GM23338 (cell line): ENCODE measurements around the gene PDGFRB. TPM values are rescaled to one million over a fixed set of nuclear protein-coding genes. Genes with fewer than 3 reads are reported as not detected.

ENCODE experiments used
- ATAC-seq: fragments of 200-7000 bp; cut with Tn5 transposase; 3 replicates; pipeline ENCODE4 v1.9.1; 2020
- DNase-seq: peaks from one replicate; pipeline ENCODE4 v3.0.0-alpha.2; 2015; ENCODE audit warnings: low spot score
- H2AFZ ChIP-seq: fragments of 200-600 bp; sonication (generic); 2 replicates; pipeline ENCODE4 v1.8.0; 2016; ENCODE audit warnings: antibody characterized with exemption, mild to moderate bottlenecking, moderate library complexity
- H3F3A ChIP-seq: fragments of 200-600 bp; sonication (generic); replicated peaks from 2 replicates; pipeline ENCODE4 v1.8.0; 2017; ENCODE audit warnings: antibody characterized with exemption, mixed run types, low read depth
- H3K27ac ChIP-seq: fragments of 200-600 bp; sonication (generic); 2 replicates; pipeline ENCODE4 v1.6.1; 2016; ENCODE audit warnings: low read depth
- H3K27me3 ChIP-seq: fragments of 200-600 bp; sonication (generic); 2 replicates; pipeline ENCODE4 v1.8.0; 2016; ENCODE audit warnings: mild to moderate bottlenecking, mixed run types, moderate library complexity; ENCODE audit not compliant: insufficient read depth
- H3K36me3 ChIP-seq: fragments of 200-600 bp; sonication (generic); 2 replicates; pipeline ENCODE4 v1.8.0; 2016; ENCODE audit warnings: mild to moderate bottlenecking; ENCODE audit not compliant: insufficient read depth
- H3K4me1 ChIP-seq: fragments of 200-600 bp; sonication (generic); 2 replicates; pipeline ENCODE4 v1.8.0; 2016; ENCODE audit warnings: mild to moderate bottlenecking, moderate library complexity; ENCODE audit not compliant: insufficient read depth
- H3K4me2 ChIP-seq: fragments of 200-600 bp; sonication (generic); 2 replicates; pipeline ENCODE4 v1.7.1; 2017; ENCODE audit warnings: mixed run types
- H3K4me3 ChIP-seq: fragments of 200-600 bp; sonication (generic); 2 replicates; pipeline ENCODE4 v1.6.1; 2016; ENCODE audit warnings: mixed run types
- H3K79me2 ChIP-seq: fragments of 200-600 bp; sonication (generic); replicated peaks from 2 replicates; pipeline ENCODE4 v1.8.0; 2017; ENCODE audit warnings: mild to moderate bottlenecking; ENCODE audit not compliant: insufficient read depth
- H3K9me2 ChIP-seq: fragments of 200-600 bp; sonication (generic); 2 replicates; pipeline ENCODE4 v1.8.0; 2017; ENCODE audit not compliant: insufficient read depth
- H4K20me1 ChIP-seq: fragments of 200-600 bp; sonication (generic); replicated peaks from 2 replicates; pipeline ENCODE4 v1.8.0; 2017; ENCODE audit warnings: mild to moderate bottlenecking; ENCODE audit not compliant: insufficient read depth
- H3K27ac Mint-ChIP-seq: 2 replicates; pipeline ENCODE4 v1.8.0; 2020; ENCODE audit warnings: inconsistent platforms, mild to moderate bottlenecking, moderate library complexity, mixed read lengths
- H3K27me3 Mint-ChIP-seq: 3 replicates; pipeline ENCODE4 v1.8.0; 2022; ENCODE audit warnings: low read depth, mild to moderate bottlenecking, moderate library complexity, mixed read lengths, inconsistent platforms; ENCODE audit not compliant: insufficient read depth, poor library complexity
- H3K36me3 Mint-ChIP-seq: 3 replicates; pipeline ENCODE4 v1.8.0; 2021; ENCODE audit warnings: low read depth, mild to moderate bottlenecking, inconsistent platforms, moderate library complexity, mixed read lengths
- H3K4me1 Mint-ChIP-seq: 3 replicates; pipeline ENCODE4 v1.8.0; 2020; ENCODE audit warnings: mild to moderate bottlenecking, inconsistent platforms, mixed read lengths
- H3K4me3 Mint-ChIP-seq: 3 replicates; pipeline ENCODE4 v1.8.0; 2021; ENCODE audit warnings: moderate library complexity, mild to moderate bottlenecking, inconsistent platforms, mixed read lengths
- H3K9me3 Mint-ChIP-seq: 3 replicates; pipeline ENCODE4 v1.8.0; 2020; ENCODE audit warnings: moderate library complexity, mild to moderate bottlenecking, inconsistent platforms, mixed read lengths
- CREB1 ChIP-seq: fragments of 250-450 bp; sonication (Bioruptor Pico); IDR thresholded peaks from 2 replicates; pipeline ENCODE4 v1.5.0; 2020; ENCODE audit warnings: low read depth, mild to moderate bottlenecking, moderate library complexity
- ETS1 ChIP-seq: IDR thresholded peaks from 2 replicates; pipeline ENCODE4 v1.6.1; 2016; ENCODE audit warnings: antibody characterized with exemption
- NANOG ChIP-seq: IDR thresholded peaks from 2 replicates; pipeline ENCODE4 v1.6.1; 2016; ENCODE audit warnings: antibody characterized with exemption, borderline replicate concordance
- POLR2AphosphoS5 ChIP-seq: IDR thresholded peaks from 2 replicates; pipeline ENCODE4 v1.6.1; 2016; ENCODE audit warnings: antibody characterized with exemption, low read depth
- ZNF114 ChIP-seq: fragments of 250-450 bp; sonication (Bioruptor Pico); IDR thresholded peaks from 2 replicates; pipeline ENCODE4 v1.5.0; 2020; ENCODE audit warnings: mild to moderate bottlenecking, moderate library complexity
- ZNF331 ChIP-seq: fragments of 250-450 bp; sonication (Bioruptor Pico); IDR thresholded peaks from 2 replicates; pipeline ENCODE4 v1.5.0; 2020; ENCODE audit warnings: low read depth, mild to moderate bottlenecking, moderate library complexity
- ZNF462 ChIP-seq: fragments of 250-450 bp; sonication (Bioruptor Pico); IDR thresholded peaks from 2 replicates; pipeline ENCODE4 v1.5.0; 2020; ENCODE audit warnings: mild to moderate bottlenecking, moderate library complexity
- polyA plus RNA-seq: library from polyadenylated mRNA; unstranded; fragments of >200 nt; fragmentation: Nextera tagmentation; extraction: Ambion mirVana; gene quantifications from 2 replicates; pipeline ENCODE4 v1.2.1, GENCODE V29; 2016
- total RNA-seq: library from RNA; depleted of rRNA; stranded (reverse); fragments of >200 nt; shearing (Covaris generic); gene quantifications from 2 replicates; pipeline ENCODE4 v1.2.3, GENCODE V29; 2014

PDGFRB gene
- total and polyA plus RNA-seq, 2 experiments from 2014 or later, result 4.5 to 11.3 TPM

- Histone ChIP-seq H3K9me2 (no peaks in the 10 kb centered on the region), H3K79me2 (no peaks in the 10 kb centered on the region), H3K36me3 (no peaks in the 10 kb centered on the region), H2AFZ (peak overlapping the region; percentile 70), H3F3A (no peaks in the 10 kb centered on the region), H3K27ac (no peak overlapping the region), H3K4me1 (peaks cover 12% of the 10 kb centered on the region), H4K20me1 (no peaks in the 10 kb centered on the region), H3K27me3 (no peaks in the 10 kb centered on the region), H3K4me3 (no peak overlapping the region), H3K4me2 (no peak overlapping the region)
- peaks cover 8% of the 10 kb centered on the region; the same call in 2 of the 3 replicates for H3K4me1 Mint-ChIP-seq
- no peak overlapping the region for H3K4me3 Mint-ChIP-seq
- ATAC-seq (no peak; the same call in 2 of the 3 replicates), DNase-seq (no peak)
- TF ChIP-seq ZNF462 (CRISPR knock-in tag) (no peak), ZNF114 (no peak)
- H3K36me3 Mint-ChIP-seq, result no peaks in the 10 kb centered on the region
- peaks cover 8% of the 10 kb centered on the region for H3K27me3 Mint-ChIP-seq
- no peaks in the 10 kb centered on the region for H3K9me3 Mint-ChIP-seq
- H3K27ac Mint-ChIP-seq, result no peak overlapping the region
Measured at GRCh38 chr5:150082374-150082773, 73.3 kb downstream of the PDGFRB start.

GRCh38 chr5:150081541-150082283 is 73.9 kb downstream of the PDGFRB start:
- ATAC-seq (peak; percentile 78), DNase-seq (peak; percentile 27)
- no peaks in the 10 kb centered on the region for H3K27me3 ChIP-seq
- Mint-ChIP-seq H3K4me3 (no peak overlapping the region), H3K4me1 (peaks cover 8% of the 10 kb centered on the region; the same call in 2 of the 3 replicates), H3K27ac (no peak overlapping the region), H3K27me3 (peaks cover 8% of the 10 kb centered on the region), H3K9me3 (no peaks in the 10 kb centered on the region), H3K36me3 (no peaks in the 10 kb centered on the region)
- H3K27ac ChIP-seq, result no peak overlapping the region
- no peaks in the 10 kb centered on the region for H3K36me3 ChIP-seq
- H3K4me2 ChIP-seq, result no peak overlapping the region
- peaks cover 12% of the 10 kb centered on the region for H3K4me1 ChIP-seq
- no peaks in the 10 kb centered on the region for H3F3A ChIP-seq
- H3K9me2 ChIP-seq, result no peaks in the 10 kb centered on the region
- peak overlapping the region; percentile 70 for H2AFZ ChIP-seq
- H3K79me2 ChIP-seq, result no peaks in the 10 kb centered on the region
- no peaks in the 10 kb centered on the region for H4K20me1 ChIP-seq
- no peak overlapping the region for H3K4me3 ChIP-seq
- TF ChIP-seq ZNF114, result no peak
- TF ChIP-seq CREB1 (CRISPR knock-in tag), result no peak
- TF ChIP-seq ZNF331 (CRISPR knock-in tag), result no peak
- TF ChIP-seq NANOG, result no peak
- no peak for TF ChIP-seq POLR2AphosphoS5
- TF ChIP-seq ETS1, result no peak
